ENCODE measurements around the gene POLK. TPM values are rescaled to one million over a fixed set of nuclear protein-coding genes. Genes with fewer than 3 reads are reported as not detected.

The POLK gene
- total and polyA plus RNA-seq, 2 of the 4 experiments (the other 2 are of a cell fraction), result 10.4 to 24.4 TPM

DNA sequence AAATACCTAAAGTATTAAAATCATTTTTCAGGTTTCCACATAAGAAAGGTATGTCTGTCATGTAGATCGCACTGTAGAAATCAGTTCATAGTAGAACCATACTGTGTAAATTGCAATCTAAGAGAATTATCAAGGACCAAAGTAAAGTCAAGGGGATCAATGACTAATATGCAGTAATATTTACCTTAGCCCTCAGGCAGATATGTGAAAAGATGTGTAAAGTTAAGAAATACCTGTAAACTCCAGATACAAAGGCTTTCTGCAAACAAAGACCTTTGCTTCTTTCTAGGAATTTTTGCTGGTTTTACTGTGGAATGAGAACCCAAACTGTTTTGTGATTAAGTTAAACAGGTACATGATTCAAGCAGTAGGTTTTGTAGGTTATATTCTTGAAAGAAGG, 11.6 kb downstream of the POLK start:
- peaks cover 2% of the 10 kb centered on the region for H3K36me3 ChIP-seq (ENCODE audit: control insufficient read depth, insufficient read depth, low read length)
- no peak overlapping the region for H2BK120ac ChIP-seq (ENCODE audit: low read depth, low read length)
- H3K4me1 ChIP-seq (ENCODE audit: control insufficient read depth, insufficient read depth, low read length), result no peaks in the 10 kb centered on the region
- H3K27me3 ChIP-seq (ENCODE audit: control insufficient read depth, insufficient read depth, low read length), result no peaks in the 10 kb centered on the region
- BruUV-seq (replicated peaks), result no TSS peak
- no peak for DNase-seq
- H2BK20ac ChIP-seq (ENCODE audit: low read depth, low read length), result no peak overlapping the region
- H3K14ac ChIP-seq (replicated peaks; ENCODE audit: low read depth, low read length), result no peak overlapping the region
- H3K9me3 ChIP-seq (ENCODE audit: control insufficient read depth, insufficient read depth, low read length), result peaks cover 5% of the 10 kb centered on the region; the same call in 1 of the 2 replicates
- ChIA-PET POLR2A (ENCODE audit: unreplicated experiment) (interaction anchor here (0.6 kb wide), 1 partner anchor 45 kb away, joined by 3 read pairs; no protein-coding TSS in a partner anchor), CTCF (no interaction called here)
- ATAC-seq (ENCODE audit: low read depth), result no peak
- H3K56ac ChIP-seq (ENCODE audit: extremely low read depth, insufficient read depth, low read length), result no peak overlapping the region
- no peak overlapping the region for H2AK5ac ChIP-seq (ENCODE audit: low read depth, low read length)
- intact Hi-C loops (cut with micrococcal nuclease), result no loop called here
- no peak overlapping the region for H3K27ac ChIP-seq (ENCODE audit: insufficient read depth, low read length)
- H2AFZ ChIP-seq (replicated peaks; ENCODE audit: low read length, poor library complexity), result no peak overlapping the region
- no peak overlapping the region for H3K4me2 ChIP-seq (ENCODE audit: low read depth, low read length)
- H3K18ac ChIP-seq (ENCODE audit: low read depth, low read length), result no peak overlapping the region
- no peak for TF ChIP-seq CHD1 (IDR thresholded peaks at IDR 0.05; ENCODE audit: low read depth, low read length)
- TF ChIP-seq SMC3 (IDR thresholded peaks at IDR 0.05; ENCODE audit: low read depth, low read length), result no peak
- TF ChIP-seq, protein P1, sequence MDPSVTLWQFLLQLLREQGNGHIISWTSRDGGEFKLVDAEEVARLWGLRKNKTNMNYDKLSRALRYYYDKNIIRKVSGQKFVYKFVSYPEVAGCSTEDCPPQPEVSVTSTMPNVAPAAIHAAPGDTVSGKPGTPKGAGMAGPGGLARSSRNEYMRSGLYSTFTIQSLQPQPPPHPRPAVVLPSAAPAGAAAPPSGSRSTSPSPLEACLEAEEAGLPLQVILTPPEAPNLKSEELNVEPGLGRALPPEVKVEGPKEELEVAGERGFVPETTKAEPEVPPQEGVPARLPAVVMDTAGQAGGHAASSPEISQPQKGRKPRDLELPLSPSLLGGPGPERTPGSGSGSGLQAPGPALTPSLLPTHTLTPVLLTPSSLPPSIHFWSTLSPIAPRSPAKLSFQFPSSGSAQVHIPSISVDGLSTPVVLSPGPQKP (IDR thresholded peaks at IDR 0.05; ENCODE audit: borderline replicate concordance, low read depth, low read length), result no peak
- TF ChIP-seq RAD21 (IDR thresholded peaks at IDR 0.05; ENCODE audit: low read length), result no peak
- no peak for TF ChIP-seq CEBPB (IDR thresholded peaks at IDR 0.05; ENCODE audit: low read depth, low read length)
- no peak for TF ChIP-seq MAZ (IDR thresholded peaks at IDR 0.05; ENCODE audit: borderline replicate concordance, low read depth, low read length)
- TF ChIP-seq, protein P2, sequence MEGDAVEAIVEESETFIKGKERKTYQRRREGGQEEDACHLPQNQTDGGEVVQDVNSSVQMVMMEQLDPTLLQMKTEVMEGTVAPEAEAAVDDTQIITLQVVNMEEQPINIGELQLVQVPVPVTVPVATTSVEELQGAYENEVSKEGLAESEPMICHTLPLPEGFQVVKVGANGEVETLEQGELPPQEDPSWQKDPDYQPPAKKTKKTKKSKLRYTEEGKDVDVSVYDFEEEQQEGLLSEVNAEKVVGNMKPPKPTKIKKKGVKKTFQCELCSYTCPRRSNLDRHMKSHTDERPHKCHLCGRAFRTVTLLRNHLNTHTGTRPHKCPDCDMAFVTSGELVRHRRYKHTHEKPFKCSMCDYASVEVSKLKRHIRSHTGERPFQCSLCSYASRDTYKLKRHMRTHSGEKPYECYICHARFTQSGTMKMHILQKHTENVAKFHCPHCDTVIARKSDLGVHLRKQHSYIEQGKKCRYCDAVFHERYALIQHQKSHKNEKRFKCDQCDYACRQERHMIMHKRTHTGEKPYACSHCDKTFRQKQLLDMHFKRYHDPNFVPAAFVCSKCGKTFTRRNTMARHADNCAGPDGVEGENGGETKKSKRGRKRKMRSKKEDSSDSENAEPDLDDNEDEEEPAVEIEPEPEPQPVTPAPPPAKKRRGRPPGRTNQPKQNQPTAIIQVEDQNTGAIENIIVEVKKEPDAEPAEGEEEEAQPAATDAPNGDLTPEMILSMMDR (conservative IDR thresholded peaks at IDR 0.05; ENCODE audit: low read depth, low read length), result no peak
- TF ChIP-seq BHLHE40 (IDR thresholded peaks at IDR 0.05; ENCODE audit: low read depth, low read length), result no peak
- no peak for TF ChIP-seq NFE2L2 (IDR thresholded peaks at IDR 0.05; ENCODE audit: low read depth, low read length)
- TF ChIP-seq FOS (IDR thresholded peaks at IDR 0.05; ENCODE audit: low read depth, low read length), result no peak
- no peak for TF ChIP-seq MXI1 (IDR thresholded peaks at IDR 0.05; ENCODE audit: borderline replicate concordance, low read depth, low read length)
- TF ChIP-seq MAFK (IDR thresholded peaks at IDR 0.05; ENCODE audit: low read depth, low read length), result no peak
- TF ChIP-seq POLR2A (IDR thresholded peaks at IDR 0.05; ENCODE audit: low read depth, low read length), result no peak
- no peak for TF ChIP-seq RCOR1 (IDR thresholded peaks at IDR 0.05; ENCODE audit: insufficient replicate concordance, low read length)
- TF ChIP-seq, protein P3, sequence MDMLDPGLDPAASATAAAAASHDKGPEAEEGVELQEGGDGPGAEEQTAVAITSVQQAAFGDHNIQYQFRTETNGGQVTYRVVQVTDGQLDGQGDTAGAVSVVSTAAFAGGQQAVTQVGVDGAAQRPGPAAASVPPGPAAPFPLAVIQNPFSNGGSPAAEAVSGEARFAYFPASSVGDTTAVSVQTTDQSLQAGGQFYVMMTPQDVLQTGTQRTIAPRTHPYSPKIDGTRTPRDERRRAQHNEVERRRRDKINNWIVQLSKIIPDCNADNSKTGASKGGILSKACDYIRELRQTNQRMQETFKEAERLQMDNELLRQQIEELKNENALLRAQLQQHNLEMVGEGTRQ (IDR thresholded peaks at IDR 0.05; ENCODE audit: low read depth, low read length), result no peak
- TF ChIP-seq RFX5 (IDR thresholded peaks at IDR 0.05; ENCODE audit: low read depth, low read length), result no peak
- H3K9me1 ChIP-seq (ENCODE audit: insufficient read depth, low read length), result no peaks in the 10 kb centered on the region; the same call in 1 of the 2 replicates
- H4K91ac ChIP-seq (ENCODE audit: insufficient read depth, low read depth, low read length), result no peak overlapping the region
- H3K23ac ChIP-seq (ENCODE audit: low read depth, low read length), result no peak overlapping the region
- H4K5ac ChIP-seq (ENCODE audit: low read depth, low read length), result no peak overlapping the region
- no peak overlapping the region for H3K4me3 ChIP-seq (ENCODE audit: insufficient read depth, low read depth, low read length)
- H2BK5ac ChIP-seq (ENCODE audit: low read depth, low read length, poor library complexity, severe bottlenecking), result no peak overlapping the region
- H4K20me1 ChIP-seq (ENCODE audit: insufficient read depth, low read length), result peaks cover 4% of the 10 kb centered on the region
- in situ Hi-C loops (cut with MboI; ENCODE audit: low sequenced_read_pairs), result no loop called here
- no peak overlapping the region for H2BK15ac ChIP-seq (ENCODE audit: low read depth, low read length)
- H3K4ac ChIP-seq (ENCODE audit: low read depth, low read length), result no peak overlapping the region
- dilution Hi-C loops (cut with HindIII; ENCODE audit: low sequenced_read_pairs, unreplicated experiment), result no loop called here
- no CpG with 5 or more reads among the region's 1 CpG for WGBS, 2 experiments (ENCODE audit: extremely low coverage in 2 of 2, insufficient read length in 1 of 2)
- H3K79me1 ChIP-seq (ENCODE audit: low read depth in 1 of 2, low read length in 2 of 2), result peaks cover 23 to 34% of the 10 kb centered on the region in 2 experiments
- no peak overlapping the region for H2AK9ac ChIP-seq (replicated peaks; ENCODE audit: low read depth, low read length, poor library complexity)
- H4K8ac ChIP-seq (ENCODE audit: low read depth in 2 of 2, low read length in 2 of 2), result no peak overlapping the region
- no peak overlapping the region for H3K9ac ChIP-seq (ENCODE audit: low read depth, low read length)
